Measurements from ENCODE around the gene CLDND2. TPM values are rescaled to one million over a fixed set of nuclear protein-coding genes. Genes with fewer than 3 reads are reported as not detected.

The CLDND2 gene
- total and polyA plus RNA-seq, 2 of the 8 experiments (the other 6 are each of a cell fraction or from before 2014, with no cell fraction given), result 0.21 to 0.56 TPM

DNA sequence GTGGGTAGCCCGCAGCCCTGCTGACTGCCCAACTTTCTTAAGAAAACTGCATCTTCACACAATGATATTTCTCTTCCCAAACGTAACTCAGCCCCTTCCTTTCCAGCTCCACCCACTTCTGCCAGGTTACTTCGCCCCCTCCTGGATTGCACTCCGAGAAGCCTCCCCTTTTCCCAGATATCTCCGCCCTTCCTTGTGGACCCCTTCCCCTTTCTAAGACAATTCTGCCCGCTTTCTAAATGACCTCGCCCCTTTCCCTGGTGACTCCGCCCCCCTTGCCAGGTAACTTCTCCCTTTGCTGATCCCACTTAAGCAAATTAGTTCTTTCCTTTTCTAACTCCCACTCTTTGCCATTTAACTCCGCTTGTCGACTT is 29.5 kb downstream of the CLDND2 start:
- no peaks in the 10 kb centered on the region for H3K79me2 ChIP-seq (ENCODE audit: control insufficient read depth in 1 of 2, insufficient read depth in 2 of 2, low read length in 2 of 2)
- peak overlapping the region; percentile 56 to 72 (median 66) for H3K4me3 ChIP-seq (ENCODE audit: extremely low read depth in 1 of 4, insufficient read depth in 2 of 4, low read depth in 3 of 4, low read length in 4 of 4)
- H4K8ac ChIP-seq (ENCODE audit: extremely low read depth, insufficient read depth, low read length), result no peak overlapping the region
- no peak overlapping the region for H2BK20ac ChIP-seq (ENCODE audit: low read length)
- H3K4me2 ChIP-seq (ENCODE audit: insufficient read depth in 1 of 2, low read depth in 2 of 2, low read length in 2 of 2), result peak overlapping the region; percentile 65 to 83
- 0% methylated on average over 10 of the region's 10 CpGs; no CpG with 5 or more reads in 1 of the 2 experiments for WGBS, 2 experiments (ENCODE audit: extremely low coverage in 1 of 2, insufficient coverage in 1 of 2, insufficient read length in 1 of 2, insufficient replicate concordance in 2 of 2, low coverage in 1 of 2, low lambda C conversion rate in 2 of 2, missing lambda C conversion rate in 1 of 2)
- peak overlapping the region in 3 of 4 experiments; percentile 30 to 49 (median 43); a peak in 2 of 7 replicates for H3K9ac ChIP-seq (replicated peaks in 1 of 4; ENCODE audit: extremely low read depth in 1 of 4, low read depth in 3 of 4, low read length in 3 of 4)
- H2BK120ac ChIP-seq (replicated peaks; ENCODE audit: low read depth, low read length), result no peak overlapping the region
- no peaks in the 10 kb centered on the region for H3K36me3 ChIP-seq (ENCODE audit: control insufficient read depth in 2 of 4, insufficient read depth in 4 of 4, low read length in 3 of 4)
- peaks cover 0 to 20% (median 16%) of the 10 kb centered on the region in 4 experiments; a peak in 6 of 7 replicates for H3K4me1 ChIP-seq (replicated peaks in 1 of 4; ENCODE audit: control insufficient read depth in 3 of 4, insufficient read depth in 4 of 4, low read length in 3 of 4)
- H2AFZ ChIP-seq (ENCODE audit: low read length), result peak overlapping the region; percentile 99
- no peak overlapping the region for H2AK5ac ChIP-seq (ENCODE audit: low read depth, low read length)
- no peaks in the 10 kb centered on the region for H3K9me3 ChIP-seq (ENCODE audit: insufficient read depth in 2 of 2, low read depth in 1 of 2, low read length in 1 of 2)
- H3K27me3 ChIP-seq (replicated peaks in 1 of 4; ENCODE audit: control insufficient read depth in 3 of 4, extremely low read depth in 1 of 4, insufficient read depth in 3 of 4, low read length in 3 of 4), result peaks cover 0 to 18% (median 11%) of the 10 kb centered on the region in 4 experiments; a peak in 5 of 7 replicates
- H3K27ac ChIP-seq (ENCODE audit: low read depth, low read length), result 0 out of 2 replicates have a peak overlapping the region, but pooled peaks have one; percentile 41
- H4K20me1 ChIP-seq (replicated peaks in 1 of 2; ENCODE audit: control insufficient read depth in 1 of 2, insufficient read depth in 2 of 2, low read length in 2 of 2), result no peaks in the 10 kb centered on the region
- H3K14ac ChIP-seq (ENCODE audit: insufficient read length), result no peak overlapping the region
- H3K18ac ChIP-seq (ENCODE audit: extremely low read depth, low read length), result peak overlapping the region; percentile 13; the same call in 1 of the 2 replicates
- H2BK5ac ChIP-seq (ENCODE audit: low read depth, low read length), result peak overlapping the region; percentile 79; the same call in 1 of the 2 replicates
- H3K79me1 ChIP-seq (ENCODE audit: low read depth, low read length), result no peaks in the 10 kb centered on the region
- no peak overlapping the region for H4K5ac ChIP-seq (ENCODE audit: insufficient read length, low read depth, low read length)
- no peak overlapping the region for H3K23ac ChIP-seq (ENCODE audit: insufficient read length)
- H4K91ac ChIP-seq (replicated peaks; ENCODE audit: insufficient read length, low read length), result no peak overlapping the region
- peaks cover 13% of the 10 kb centered on the region for H3K23me2 ChIP-seq (ENCODE audit: low read depth, low read length)
- FAIRE-seq, result peak; percentile 45
- DNase-seq (ENCODE audit: low read depth in 1 of 2, low spot score in 2 of 2), result peak in 1 of 2 experiments; percentile 53
- ChIA-PET CTCF (ENCODE audit: partially characterized antibody) (interaction anchor here (0.6 to 4.9 kb wide), 12 partner anchors 17 to 645 kb away, joined by 3 to 42 read pairs (median 4); no protein-coding TSS in a partner anchor), POLR2A (ENCODE audit: partially characterized antibody) (interaction anchor here (0.6 to 3.9 kb wide), 10 partner anchors 11 to 56 kb away, joined by 3 to 19 read pairs (median 4); partner anchors contain the start of gene C19orf84)
- H3K56ac ChIP-seq (replicated peaks; ENCODE audit: insufficient read length, low read depth, low read length), result peak overlapping the region; percentile 74
- H2BK12ac ChIP-seq (ENCODE audit: low read depth, low read length), result no peak overlapping the region
- H2BK15ac ChIP-seq (ENCODE audit: low read length), result no peak overlapping the region
- no peak overlapping the region for H3K4ac ChIP-seq (replicated peaks; ENCODE audit: insufficient read length, low read depth, low read length)
- TF ChIP-seq SP2 (IDR thresholded peaks at IDR 0.05; ENCODE audit: low read length) (no peak), CHD1 (IDR thresholded peaks at IDR 0.05; ENCODE audit: low read depth, low read length) (no peak), POLR2A (IDR thresholded peaks at IDR 0.05; ENCODE audit: control extremely low read depth in 1 of 2, low read depth in 2 of 2, low read length in 2 of 2) (no peak), CBX8 (IDR thresholded peaks at IDR 0.05; ENCODE audit: borderline replicate concordance, low read depth, low read length) (no peak)

Data from H1 (cell line).